GM21619 (cell line): ENCODE data around the gene IL4I1.
A peak's percentile ranks its signal among the peaks of the same experiment; 100 is the strongest.

ENCODE experiments used
- ATAC-seq: cut with Tn5 transposase; IDR thresholded peaks from one replicate; pipeline ENCODE4 v1.9.1; 2021; ENCODE audit not compliant: unreplicated experiment

The IL4I1 gene

GRCh38 chr19:49852631-49853126, 44.0 kb downstream of the IL4I1 start:
- ATAC-seq: no peak

- ATAC-seq: no peak
Observed at GRCh38 chr19:49851456-49852259, 45.0 kb downstream of the IL4I1 start.

- peak; percentile 61 for ATAC-seq
Observed at GRCh38 chr19:49850487-49851342, 46.0 kb downstream of the IL4I1 start, which contains the start of gene PTOV1. PTOV1 (plus strand) TSS chr19:49851159.

- ATAC-seq: no peak
Observed at GRCh38 chr19:49850221-49850486, 46.5 kb downstream of the IL4I1 start.

- no peak for ATAC-seq
Observed at GRCh38 chr19:49849433-49850220, 47.1 kb downstream of the IL4I1 start.

GRCh38 chr19:49848938-49849337, 47.7 kb downstream of the IL4I1 start:
- no peak for ATAC-seq

GRCh38 chr19:49847731-49848696, 48.7 kb downstream of the IL4I1 start:
- ATAC-seq: no peak

- no peak for ATAC-seq
Observed at GRCh38 chr19:49846408-49846807, 50.3 kb downstream of the IL4I1 start.

- ATAC-seq: no peak
Observed at GRCh38 chr19:49845414-49845813, 51.3 kb downstream of the IL4I1 start.

GRCh38 chr19:49844138-49845095, 52.3 kb downstream of the IL4I1 start:
- ATAC-seq: no peak

GRCh38 chr19:49843265-49843664, 53.4 kb downstream of the IL4I1 start:
- ATAC-seq: no peak

- no peak for ATAC-seq
Observed at GRCh38 chr19:49840736-49841249, 55.9 kb downstream of the IL4I1 start.

- no peak for ATAC-seq
Observed at GRCh38 chr19:49840321-49840720, 56.4 kb downstream of the IL4I1 start.

- ATAC-seq: no peak
Observed at GRCh38 chr19:49839713-49840112, 57.0 kb downstream of the IL4I1 start.
